Gastroesophageal sphincter (tissue), 4 donors: ENCODE measurements around the gene OR2T12. TPM values are rescaled to one million over a fixed set of nuclear protein-coding genes. Genes with fewer than 3 reads are reported as not detected.
"Not testable (repeated sequence)": the region's sequence is repeated elsewhere in the genome, so short reads cannot be mapped to it uniquely, and the experiment has no call there.

ENCODE experiments used
- ATAC-seq: fragments of 150-250 bp; one replicate; pipeline ENCODE4 v1.9.1; 2016; ENCODE audit warnings: mild to moderate bottlenecking, moderate library complexity
- H3K27ac ChIP-seq, 4 donors: fragments of 200-600 bp; sonication (generic) in 3 of 4; 1 replicate in 3 of 4; 2 replicates in 1 of 4; pipeline ENCODE4 v1.5.1; 2016 to 2019
- H3K27me3 ChIP-seq: fragments of 200-600 bp; sonication (generic); one replicate; pipeline ENCODE4 v1.5.1; 2019
- H3K36me3 ChIP-seq, 2 donors: fragments of 200-600 bp; sonication (generic); one replicate each; pipeline ENCODE4 v1.5.1; 2019; ENCODE audit warnings: control low read depth in 1 of 2
- H3K4me1 ChIP-seq, 3 donors: fragments of 200-600 bp; sonication (generic); 1 replicate in 2 of 3; 2 replicates in 1 of 3; pipeline ENCODE4 v1.5.1; 2016 to 2019; ENCODE audit warnings: control low read depth in 2 of 3
- H3K4me3 ChIP-seq, 2 donors: fragments of 200-600 bp; sonication (generic); one replicate each; pipeline ENCODE4 v1.5.1; 2019; ENCODE audit warnings: mild to moderate bottlenecking in 1 of 2, moderate library complexity in 1 of 2
- H3K9me3 ChIP-seq, 3 donors: fragments of 200-600 bp; sonication (generic); one replicate each; pipeline ENCODE4 v1.5.1; 2017 to 2019; ENCODE audit warnings: control low read depth in 2 of 3
- EP300 ChIP-seq: sonication (generic); formaldehyde crosslinking; IDR thresholded peaks from one replicate; pipeline ENCODE4 v1.6.1; 2017; ENCODE audit warnings: antibody characterized with exemption, mild to moderate bottlenecking
- POLR2A ChIP-seq, 2 donors: fragments of 450-650 bp; IDR thresholded peaks; one replicate each; pipeline ENCODE4 v1.6.1; 2017; ENCODE audit warnings: antibody characterized with exemption in 2 of 2, mild to moderate bottlenecking in 2 of 2, moderate library complexity in 1 of 2
- POLR2AphosphoS5 ChIP-seq: sonication (generic); formaldehyde crosslinking; IDR thresholded peaks from one replicate; pipeline ENCODE4 v1.6.1; 2017; ENCODE audit warnings: antibody characterized with exemption
- WGBS, 2 donors: methylation state at CpG; one replicate each; pipeline ENCODE4 v1.1.5; 2018; ENCODE audit warnings: low coverage in 1 of 2; 5-methylcytosine and 5-hydroxymethylcytosine counted together
- total RNA-seq, 4 donors: library from RNA; depleted of rRNA; stranded (reverse); fragments of >200 nt; gene quantifications; one replicate each; pipeline ENCODE4 v1.1.0, GENCODE V29; 2016
- TF ChIP-seq, protein P1 (sequence below), 4 experiments: fragments of 200-600 bp in 2 of 4; fragments of 450-650 bp in 2 of 4; sonication (generic) in 1 of 4; IDR thresholded peaks; one replicate each; pipeline ENCODE4 v1.5.1; 2017 to 2019; ENCODE audit warnings: antibody characterized with exemption in 4 of 4, mild to moderate bottlenecking in 2 of 4, moderate library complexity in 2 of 4

Gene OR2T12
- total RNA-seq, 4 donors from 2014 or later = not detected

- no peak for ATAC-seq
- 95 to 100% methylated on average over 1 to 12 of the region's 19 CpGs for WGBS, 2 donors
These were observed 2.9 kb upstream of the OR2T12 start for GRCh38 chr1:248306103-248306502.

DNA sequence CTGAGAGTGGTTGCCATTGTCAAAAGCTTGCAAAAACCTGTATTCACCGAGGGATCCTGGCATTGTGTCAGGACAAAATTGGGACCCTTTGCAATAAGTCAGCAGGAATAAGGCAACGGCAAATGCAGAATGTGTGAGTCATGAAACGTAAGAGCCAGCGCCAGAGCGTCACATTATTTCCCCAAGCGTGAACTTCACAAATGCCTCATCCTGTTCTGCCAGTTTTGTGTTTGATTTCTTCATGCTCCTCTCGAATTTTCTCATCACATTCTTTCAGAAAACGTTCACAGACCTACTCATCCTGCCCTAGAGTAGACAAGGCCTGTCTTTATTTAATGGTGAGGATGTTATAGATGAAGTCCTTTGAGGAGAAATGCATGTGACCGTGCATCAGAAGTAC, 2.4 kb upstream of the OR2T12 start:
- 82 to 85% methylated on average over 4 of the region's 9 CpGs for WGBS, 2 donors
- not testable (repeated sequence) for H3K27me3 ChIP-seq, H3K4me1 ChIP-seq, H3K27ac ChIP-seq, H3K36me3 ChIP-seq, ATAC-seq, H3K4me3 ChIP-seq, H3K9me3 ChIP-seq

More at GRCh38 chr1:248306103-248306502, 2.9 kb upstream of the OR2T12 start:
- H3K27me3 ChIP-seq = no peaks in the 10 kb centered on the region
- TF ChIP-seq POLR2A (IDR thresholded peaks at IDR 0.05) = no peak
- TF ChIP-seq, protein P1, sequence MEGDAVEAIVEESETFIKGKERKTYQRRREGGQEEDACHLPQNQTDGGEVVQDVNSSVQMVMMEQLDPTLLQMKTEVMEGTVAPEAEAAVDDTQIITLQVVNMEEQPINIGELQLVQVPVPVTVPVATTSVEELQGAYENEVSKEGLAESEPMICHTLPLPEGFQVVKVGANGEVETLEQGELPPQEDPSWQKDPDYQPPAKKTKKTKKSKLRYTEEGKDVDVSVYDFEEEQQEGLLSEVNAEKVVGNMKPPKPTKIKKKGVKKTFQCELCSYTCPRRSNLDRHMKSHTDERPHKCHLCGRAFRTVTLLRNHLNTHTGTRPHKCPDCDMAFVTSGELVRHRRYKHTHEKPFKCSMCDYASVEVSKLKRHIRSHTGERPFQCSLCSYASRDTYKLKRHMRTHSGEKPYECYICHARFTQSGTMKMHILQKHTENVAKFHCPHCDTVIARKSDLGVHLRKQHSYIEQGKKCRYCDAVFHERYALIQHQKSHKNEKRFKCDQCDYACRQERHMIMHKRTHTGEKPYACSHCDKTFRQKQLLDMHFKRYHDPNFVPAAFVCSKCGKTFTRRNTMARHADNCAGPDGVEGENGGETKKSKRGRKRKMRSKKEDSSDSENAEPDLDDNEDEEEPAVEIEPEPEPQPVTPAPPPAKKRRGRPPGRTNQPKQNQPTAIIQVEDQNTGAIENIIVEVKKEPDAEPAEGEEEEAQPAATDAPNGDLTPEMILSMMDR (IDR thresholded peaks at IDR 0.05) = no peak
- TF ChIP-seq EP300 = no peak
- no peak for TF ChIP-seq POLR2AphosphoS5
- H3K36me3 ChIP-seq = no peaks in the 10 kb centered on the region
- no peaks in the 10 kb centered on the region for H3K9me3 ChIP-seq
- no peak overlapping the region for H3K27ac ChIP-seq
- no peak overlapping the region for H3K4me3 ChIP-seq
- no peaks in the 10 kb centered on the region for H3K4me1 ChIP-seq

- H3K27ac ChIP-seq = no peak overlapping the region
- TF ChIP-seq, protein P1 (IDR thresholded peaks at IDR 0.05) = no peak
- no peaks in the 10 kb centered on the region for H3K4me1 ChIP-seq
- no peaks in the 10 kb centered on the region for H3K9me3 ChIP-seq
- WGBS, 2 donors = 40 to 51% methylated on average over 6 of the region's 6 CpGs
- ATAC-seq = no peak
- H3K27me3 ChIP-seq = no peaks in the 10 kb centered on the region
- H3K4me3 ChIP-seq = no peak overlapping the region
- no peaks in the 10 kb centered on the region for H3K36me3 ChIP-seq
These were observed 14.8 kb downstream of the OR2T12 start for GRCh38 chr1:248288391-248288790.

DNA sequence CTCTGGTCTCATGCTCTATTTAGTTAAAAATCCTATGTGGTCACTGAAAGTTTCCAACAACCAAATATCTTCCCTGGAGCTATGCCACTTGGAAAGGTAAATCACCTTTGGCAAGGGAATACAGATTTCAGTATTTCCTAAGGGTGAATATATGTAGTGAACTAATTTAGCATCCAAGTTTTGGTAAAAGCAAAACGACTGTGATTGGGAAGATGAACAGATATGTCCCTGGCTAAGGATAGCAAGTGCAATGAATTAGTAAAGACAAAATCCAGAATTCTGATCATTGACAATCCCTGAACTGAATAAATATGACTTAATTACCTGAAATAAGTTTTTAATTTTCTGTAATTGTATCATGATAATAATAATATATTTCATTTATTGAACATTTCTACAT, 25.3 kb downstream of the OR2T12 start, which contains the start of gene OR2T33:
Gene OR2T33, minus strand, starts transcription at position 101 of the 400 bp plus-strand sequence. CDS start 4,162 bp downstream, outside the sequence.
- Histone ChIP-seq H3K36me3 (no peaks in the 10 kb centered on the region), H3K9me3 (no peaks in the 10 kb centered on the region), H3K27me3 (no peaks in the 10 kb centered on the region), H3K4me1 (no peaks in the 10 kb centered on the region), H3K4me3 (no peak within 1 kb of the TSS), H3K27ac (no peak within 1 kb of the TSS)
- no peak for TF ChIP-seq POLR2A (IDR thresholded peaks at IDR 0.05)
- no peak for TF ChIP-seq EP300
- no peak for TF ChIP-seq POLR2AphosphoS5
- TF ChIP-seq, protein P1 (IDR thresholded peaks at IDR 0.05) = no peak
- ATAC-seq = no peak
- WGBS, 2 donors = 35 to 69% methylated on average over 1 of the region's 1 CpG

DNA sequence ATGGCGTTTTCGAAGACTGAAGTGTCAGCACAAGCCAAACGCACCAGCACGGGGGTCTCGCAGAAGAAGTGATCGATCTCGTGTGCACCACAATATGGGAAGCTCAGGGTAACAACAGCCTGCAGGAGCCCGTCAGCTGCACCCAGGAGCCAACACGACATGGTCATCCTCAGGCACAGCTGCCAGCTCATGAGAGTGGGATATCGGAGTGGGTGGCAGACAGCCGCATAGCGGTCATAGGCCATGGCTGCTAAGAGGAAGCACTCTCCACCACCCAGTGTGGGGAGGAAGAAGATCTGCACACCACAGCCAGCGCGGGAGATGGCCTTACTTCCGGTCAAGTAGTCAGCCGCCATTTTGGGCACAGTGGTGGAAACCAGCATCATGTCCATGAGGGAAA, 30.0 kb downstream of the OR2T12 start:
- not testable (repeated sequence) for H3K9me3 ChIP-seq, H3K4me3 ChIP-seq, H3K27me3 ChIP-seq, H3K36me3 ChIP-seq, H3K4me1 ChIP-seq, H3K27ac ChIP-seq, ATAC-seq
- no CpG with 5 or more reads among the region's 16 CpGs for WGBS, 2 donors

GRCh38 chr1:248268178-248268577, 35.0 kb downstream of the OR2T12 start:
- Histone ChIP-seq H3K4me3 (no peak overlapping the region), H3K36me3 (no peaks in the 10 kb centered on the region), H3K27me3 (no peaks in the 10 kb centered on the region), H3K9me3 (no peaks in the 10 kb centered on the region), H3K4me1 (no peaks in the 10 kb centered on the region), H3K27ac (no peak overlapping the region)
- no peak for ATAC-seq
- WGBS, 2 donors = 52 to 53% methylated on average over 3 to 4 of the region's 4 CpGs
- TF ChIP-seq, protein P1 (IDR thresholded peaks at IDR 0.05) = no peak
- TF ChIP-seq POLR2AphosphoS5 (no peak), POLR2A (IDR thresholded peaks at IDR 0.05) (no peak), EP300 (no peak)

DNA sequence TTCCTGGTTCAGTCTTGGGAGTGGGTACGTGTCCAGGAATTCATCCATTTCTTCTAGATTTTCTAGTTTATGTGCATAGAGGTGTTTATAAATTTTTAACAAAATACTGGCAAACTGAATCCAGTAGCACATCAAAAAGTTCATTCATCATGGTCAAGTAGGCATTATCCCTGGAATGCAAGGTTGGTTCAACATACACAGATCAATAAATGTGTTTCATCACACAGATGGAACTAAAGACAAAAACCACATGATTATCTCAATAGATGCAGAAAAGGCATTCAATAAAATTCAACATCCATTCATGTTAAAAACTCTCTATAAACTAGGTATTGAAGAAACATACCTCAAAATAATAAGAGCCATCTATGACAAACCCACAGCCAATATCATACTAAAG, 43.9 kb downstream of the OR2T12 start:
- H3K4me3 ChIP-seq, ATAC-seq, H3K4me1 ChIP-seq, H3K36me3 ChIP-seq, H3K27ac ChIP-seq, H3K27me3 ChIP-seq: not testable (repeated sequence)
- peaks cover 0 to 19% (median 0%) of the 10 kb centered on the region in 3 donors for H3K9me3 ChIP-seq
- 67 to 78% methylated on average over 1 of the region's 1 CpG for WGBS, 2 donors
